HG03103 (cell line): ENCODE results near the gene SETDB1.
"Not testable (repeated sequence)": the region's sequence is repeated elsewhere in the genome, so short reads cannot be mapped to it uniquely, and the experiment has no call there.

ENCODE experiments used
- ATAC-seq: cut with Tn5 transposase; IDR thresholded peaks from one replicate; pipeline ENCODE4 v1.9.1; 2021; ENCODE audit warnings: low read depth; ENCODE audit not compliant: unreplicated experiment

SETDB1 gene

DNA sequence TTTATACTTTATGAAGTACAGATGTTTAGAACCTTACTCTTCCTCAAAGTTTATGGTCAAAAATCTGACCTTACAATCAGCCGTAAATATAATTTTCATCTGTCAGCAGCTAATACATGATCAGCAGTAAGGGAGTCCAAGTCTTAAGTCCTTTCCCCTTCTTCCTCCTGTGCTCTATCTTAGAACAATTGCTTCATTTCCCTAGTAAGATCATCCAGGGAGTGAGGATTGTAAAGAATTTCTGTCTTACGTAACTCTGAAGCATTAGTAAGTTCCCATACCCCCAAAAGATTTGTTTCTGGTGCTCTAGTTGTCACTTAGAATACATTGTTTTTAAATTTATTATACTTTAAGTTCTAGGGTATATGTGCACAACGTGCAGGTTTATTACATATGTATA is 2.1 kb downstream of the SETDB1 start:
- no peak for ATAC-seq

DNA sequence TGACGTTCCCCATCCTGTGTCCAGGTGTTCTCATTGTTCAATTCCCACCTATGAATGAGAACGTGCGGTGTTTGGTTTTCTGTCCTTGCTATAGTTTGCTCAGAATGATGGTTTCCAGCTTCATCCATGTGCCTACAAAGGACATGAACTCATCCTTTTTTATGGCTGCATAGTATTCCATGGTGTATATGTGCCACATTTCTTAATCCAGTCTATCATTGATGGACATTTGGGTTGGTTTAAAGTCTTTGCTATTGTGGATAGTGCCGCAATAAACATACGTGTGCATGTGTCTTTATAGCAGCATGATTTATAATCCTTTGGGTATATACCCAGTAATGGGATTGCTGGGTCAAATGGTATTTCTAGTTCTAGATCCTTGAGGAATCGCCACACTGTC is 2.6 kb downstream of the SETDB1 start:
- not testable (repeated sequence) for ATAC-seq

DNA sequence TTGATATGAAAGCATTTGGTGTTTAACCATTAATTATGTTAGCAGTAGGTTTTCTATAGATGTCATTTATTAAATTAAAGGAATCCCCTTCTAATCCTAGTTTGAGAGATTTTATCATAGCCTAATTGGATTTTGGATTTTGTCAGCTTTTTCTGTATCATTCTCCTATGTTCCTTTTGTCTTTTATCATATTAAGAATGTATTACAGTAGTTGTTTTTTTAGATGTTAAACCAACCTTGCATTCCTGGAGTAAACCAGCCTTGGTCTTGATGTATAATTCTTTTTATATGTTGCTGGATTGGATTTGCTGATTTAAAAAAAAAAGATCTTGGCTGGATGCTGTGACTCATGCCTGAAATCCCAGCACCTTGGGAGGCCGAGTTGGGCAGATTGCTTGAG is 5.6 kb downstream of the SETDB1 start:
- ATAC-seq: no peak

DNA sequence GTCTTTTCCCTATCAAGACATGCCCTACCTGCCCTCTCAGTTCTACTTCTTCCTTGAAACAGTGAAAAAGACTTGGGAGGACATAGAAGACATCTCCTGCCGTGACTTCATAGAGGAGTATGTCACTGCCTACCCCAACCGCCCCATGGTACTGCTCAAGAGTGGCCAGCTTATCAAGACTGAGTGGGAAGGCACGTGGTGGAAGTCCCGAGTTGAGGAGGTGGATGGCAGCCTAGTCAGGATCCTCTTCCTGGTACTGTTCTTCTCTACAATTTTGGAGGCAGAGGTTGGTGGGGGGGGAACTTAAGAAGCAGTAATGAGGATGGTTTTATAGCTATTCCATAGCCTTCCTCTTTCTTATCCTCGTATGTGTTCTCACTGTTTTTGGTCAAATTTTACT is 18.7 kb downstream of the SETDB1 start:
- no peak for ATAC-seq

DNA sequence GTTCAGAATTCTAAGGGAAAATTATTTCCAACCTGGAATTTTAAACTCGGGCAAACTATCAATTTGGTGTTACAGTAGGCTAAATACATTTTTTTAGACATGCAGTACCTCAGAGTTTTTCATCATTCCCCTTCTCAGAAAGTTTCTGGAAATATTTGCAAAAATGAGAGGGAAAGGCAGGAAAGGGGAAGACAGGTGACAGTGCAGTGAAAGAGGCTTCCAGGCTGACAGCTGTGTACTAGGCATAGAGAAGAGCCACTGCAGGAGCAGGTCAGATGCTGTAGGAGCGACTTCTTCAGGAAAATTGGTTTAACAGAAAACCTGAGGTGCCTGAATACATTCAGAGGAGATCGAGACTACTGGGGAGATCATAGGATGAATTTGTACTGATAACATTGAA is 28.5 kb downstream of the SETDB1 start:
- ATAC-seq: no peak

DNA sequence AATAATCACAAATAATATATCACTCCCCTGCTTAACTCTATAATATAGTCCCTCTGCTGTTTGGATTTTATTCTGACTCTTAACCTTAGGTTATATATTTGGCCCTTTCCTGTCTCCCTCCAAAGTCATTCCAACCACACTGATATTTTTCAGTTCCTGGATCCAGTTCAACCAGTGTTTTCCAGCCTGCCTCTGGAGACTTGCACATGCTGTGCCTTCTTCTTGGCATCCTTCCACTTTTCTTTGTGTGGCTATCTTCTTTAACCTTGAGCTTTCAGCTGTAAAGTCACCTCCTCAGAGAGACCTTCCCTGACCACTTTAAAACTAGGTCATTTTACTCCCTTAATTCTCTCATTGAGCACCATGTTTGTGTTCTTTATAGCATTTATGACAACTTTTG is 29.1 kb downstream of the SETDB1 start:
- ATAC-seq: no peak

DNA sequence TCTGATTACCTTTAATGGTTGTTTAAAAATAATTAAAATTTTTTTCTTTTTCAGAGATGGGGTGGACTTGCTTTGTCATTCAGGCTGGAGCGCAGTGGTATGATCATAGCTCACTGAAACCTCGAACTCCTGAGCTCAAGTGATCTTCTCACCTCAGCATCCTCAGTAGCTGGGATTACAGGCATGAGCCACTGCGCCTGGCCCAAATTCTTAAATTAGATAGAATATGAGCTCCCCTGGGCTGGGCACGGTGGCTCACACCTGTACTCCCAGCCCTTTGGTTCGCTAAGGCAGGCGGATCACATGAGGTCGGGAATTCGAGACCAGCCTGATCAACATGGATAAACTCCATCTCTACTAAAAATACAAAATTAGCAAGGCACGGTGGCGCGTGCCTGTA is 31.5 kb downstream of the SETDB1 start:
- no peak for ATAC-seq

DNA sequence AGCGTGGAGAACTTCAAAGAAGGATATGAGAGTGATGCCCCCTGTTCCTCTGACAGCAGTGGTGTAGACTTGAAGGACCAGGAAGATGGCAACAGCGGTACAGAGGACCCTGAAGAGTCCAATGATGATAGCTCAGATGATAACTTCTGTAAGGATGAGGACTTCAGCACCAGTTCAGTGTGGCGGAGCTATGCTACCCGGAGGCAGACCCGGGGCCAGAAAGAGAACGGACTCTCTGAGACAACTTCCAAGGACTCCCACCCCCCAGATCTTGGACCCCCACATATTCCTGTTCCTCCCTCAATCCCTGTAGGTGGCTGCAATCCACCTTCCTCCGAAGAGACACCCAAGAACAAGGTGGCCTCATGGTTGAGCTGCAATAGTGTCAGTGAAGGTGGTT is 34.5 kb downstream of the SETDB1 start:
- ATAC-seq: no peak

DNA sequence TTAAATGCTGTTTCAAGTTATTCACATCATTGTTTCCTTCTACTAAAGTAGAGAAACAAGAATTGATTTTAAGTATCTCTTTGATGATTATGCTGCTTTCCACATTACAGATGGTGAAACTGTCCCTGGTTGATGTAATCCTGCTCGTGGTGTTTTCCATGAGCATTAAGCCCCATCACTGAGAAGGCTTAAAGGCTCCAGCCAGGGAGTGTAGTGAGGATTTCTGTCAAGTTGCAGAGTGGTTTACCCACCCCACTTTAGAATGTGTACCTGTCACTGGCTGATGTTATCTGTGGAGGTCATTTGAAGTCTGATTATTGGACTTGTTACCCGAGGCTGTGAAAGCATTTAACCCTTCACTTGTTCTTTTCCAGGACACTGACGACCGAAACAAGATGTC is 35.6 kb downstream of the SETDB1 start:
- no peak for ATAC-seq

DNA sequence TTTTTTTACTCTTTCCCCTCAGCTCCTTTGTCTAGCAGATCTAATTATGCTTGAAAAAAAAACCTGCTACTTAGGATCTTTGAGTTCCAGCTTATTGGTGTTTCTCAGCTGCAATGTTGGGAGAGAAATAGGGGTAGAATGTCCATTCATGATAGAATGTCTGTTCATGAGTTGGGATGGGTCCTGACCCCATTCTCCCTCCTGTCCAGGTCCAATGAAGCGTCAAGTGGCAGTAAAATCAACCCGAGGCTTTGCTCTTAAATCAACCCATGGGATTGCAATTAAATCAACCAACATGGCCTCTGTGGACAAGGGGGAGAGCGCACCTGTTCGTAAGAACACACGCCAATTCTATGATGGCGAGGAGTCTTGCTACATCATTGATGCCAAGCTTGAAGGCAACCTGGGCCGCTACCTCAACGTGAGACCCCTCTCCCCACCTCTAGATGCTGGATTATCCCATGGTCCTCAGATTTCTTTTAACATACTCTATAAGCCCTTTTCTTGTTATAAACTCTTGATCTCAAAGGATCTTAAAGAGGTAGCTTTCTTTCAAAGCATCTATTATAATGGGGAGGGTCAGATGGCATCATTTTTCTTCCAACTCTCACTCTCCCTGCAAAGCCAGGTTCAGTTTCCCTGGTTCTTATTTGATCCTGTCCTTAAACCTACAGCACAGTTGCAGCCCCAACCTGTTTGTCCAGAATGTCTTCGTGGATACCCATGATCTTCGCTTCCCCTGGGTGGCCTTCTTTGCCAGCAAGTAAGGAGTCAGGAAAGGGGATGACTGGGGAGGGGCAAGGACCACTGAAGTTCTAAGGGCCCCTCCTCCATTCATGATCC is 37.4 kb downstream of the SETDB1 start:
- ATAC-seq: no peak

DNA sequence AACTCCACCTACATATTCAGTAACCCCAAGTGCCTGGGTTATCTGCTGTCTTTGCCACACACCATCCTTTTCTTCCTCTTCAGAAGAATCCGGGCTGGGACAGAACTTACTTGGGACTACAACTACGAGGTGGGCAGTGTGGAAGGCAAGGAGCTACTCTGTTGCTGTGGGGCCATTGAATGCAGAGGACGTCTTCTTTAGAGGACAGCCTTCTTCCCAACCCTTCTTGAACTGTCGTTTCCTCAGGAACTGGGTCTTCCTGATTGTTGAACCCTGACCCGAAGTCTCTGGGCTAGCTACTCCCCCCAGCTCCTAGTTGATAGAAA is 38.0 kb downstream of the SETDB1 start:
- ATAC-seq: no peak

DNA sequence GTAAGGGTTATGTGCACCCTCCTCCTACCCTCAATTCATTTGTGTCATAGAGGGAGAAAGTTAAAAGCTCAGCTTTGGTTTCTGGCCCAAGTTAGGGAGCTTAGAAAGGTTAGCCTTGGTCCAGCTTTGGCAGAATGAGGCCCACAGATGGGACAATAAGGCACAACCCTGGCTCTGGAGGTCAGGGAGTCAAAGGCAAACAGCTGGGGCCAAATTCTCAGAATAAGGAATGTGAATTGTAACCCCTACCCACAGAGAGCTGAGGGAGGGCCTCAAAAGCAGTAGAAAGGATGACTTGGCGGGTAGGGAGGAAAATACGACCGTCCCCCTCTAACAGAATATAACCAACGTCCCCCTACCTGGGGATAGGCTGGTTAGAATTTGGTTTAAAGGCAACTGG is 39.4 kb downstream of the SETDB1 start:
- ATAC-seq: no peak

DNA sequence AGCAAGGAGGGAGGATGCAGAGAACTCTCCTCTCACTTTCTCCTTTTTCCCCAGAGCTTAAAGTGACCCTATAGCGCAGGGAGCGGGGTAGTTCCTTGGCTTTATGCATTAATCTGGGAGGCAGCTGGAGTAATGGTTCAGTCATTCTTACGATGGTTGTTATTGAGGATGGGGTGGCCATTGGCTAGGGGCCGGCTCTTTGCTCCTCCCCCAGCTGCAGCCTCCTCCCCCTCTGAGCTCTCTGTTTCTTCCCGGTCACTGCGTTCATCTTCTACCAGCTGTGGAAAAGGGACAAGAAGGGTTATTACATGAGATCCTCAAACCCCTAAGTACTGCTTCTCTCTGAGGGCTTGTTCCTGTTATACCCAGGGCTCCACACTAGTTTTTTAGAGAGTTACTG is 39.8 kb downstream of the SETDB1 start:
- no peak for ATAC-seq

DNA sequence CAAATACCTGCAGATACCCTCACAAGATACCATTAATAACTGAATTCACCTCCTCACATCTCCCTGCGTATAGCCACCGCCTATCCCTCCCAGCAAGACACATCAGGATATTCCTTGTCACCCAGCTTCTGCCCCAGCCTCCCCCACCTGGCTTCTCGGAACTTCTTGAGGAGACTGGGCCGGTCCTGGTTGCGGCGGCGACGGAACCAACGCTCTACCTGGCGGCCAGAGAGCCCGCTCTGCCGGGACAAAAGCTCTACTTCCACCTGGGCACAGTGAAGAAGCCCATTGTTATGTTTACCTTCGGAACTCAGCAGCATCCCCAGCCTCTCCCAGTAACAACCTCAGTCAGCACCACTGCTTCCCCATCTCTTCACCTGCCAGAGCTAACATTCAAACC is 41.8 kb downstream of the SETDB1 start:
- ATAC-seq: no peak

DNA sequence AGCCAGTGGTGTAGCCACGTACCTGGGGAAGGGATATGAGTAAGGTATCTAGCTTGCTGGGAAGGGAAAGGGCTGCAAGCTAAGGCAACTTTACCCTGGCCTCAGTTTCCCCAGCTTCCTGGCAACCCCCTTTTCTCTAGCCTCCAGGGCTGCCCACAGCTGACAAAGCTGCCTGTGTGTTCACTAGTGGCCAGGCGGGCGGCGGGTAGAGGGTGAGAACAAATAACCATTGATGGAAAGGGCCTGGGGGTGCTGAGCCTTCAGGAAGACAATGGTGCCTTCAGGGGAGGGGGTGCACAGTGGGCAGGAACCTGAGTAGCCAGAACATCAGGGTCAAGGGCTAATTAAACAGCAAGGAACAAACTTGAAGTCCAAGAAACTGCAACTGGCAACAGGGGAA is 42.3 kb downstream of the SETDB1 start:
- no peak for ATAC-seq

DNA sequence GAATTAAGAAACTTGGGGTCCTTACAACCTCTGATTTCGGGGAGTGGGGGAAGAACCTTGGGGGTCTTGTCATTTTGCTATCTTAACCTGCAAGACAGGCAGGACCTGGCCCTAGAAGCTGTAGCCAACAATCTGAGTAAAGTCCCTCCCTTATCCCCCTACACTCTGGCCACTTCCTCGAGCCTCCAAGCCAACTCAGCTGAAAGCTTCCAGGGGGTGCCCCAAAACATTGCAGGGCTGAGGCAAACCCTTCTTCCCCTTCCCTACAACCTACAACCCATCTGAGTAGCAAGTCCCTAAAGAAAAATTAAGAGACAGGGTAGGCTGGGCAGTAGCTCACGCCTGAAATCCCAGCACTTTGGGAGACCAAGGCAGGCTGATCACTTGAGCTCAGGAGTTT is 43.5 kb downstream of the SETDB1 start:
- ATAC-seq: no peak

DNA sequence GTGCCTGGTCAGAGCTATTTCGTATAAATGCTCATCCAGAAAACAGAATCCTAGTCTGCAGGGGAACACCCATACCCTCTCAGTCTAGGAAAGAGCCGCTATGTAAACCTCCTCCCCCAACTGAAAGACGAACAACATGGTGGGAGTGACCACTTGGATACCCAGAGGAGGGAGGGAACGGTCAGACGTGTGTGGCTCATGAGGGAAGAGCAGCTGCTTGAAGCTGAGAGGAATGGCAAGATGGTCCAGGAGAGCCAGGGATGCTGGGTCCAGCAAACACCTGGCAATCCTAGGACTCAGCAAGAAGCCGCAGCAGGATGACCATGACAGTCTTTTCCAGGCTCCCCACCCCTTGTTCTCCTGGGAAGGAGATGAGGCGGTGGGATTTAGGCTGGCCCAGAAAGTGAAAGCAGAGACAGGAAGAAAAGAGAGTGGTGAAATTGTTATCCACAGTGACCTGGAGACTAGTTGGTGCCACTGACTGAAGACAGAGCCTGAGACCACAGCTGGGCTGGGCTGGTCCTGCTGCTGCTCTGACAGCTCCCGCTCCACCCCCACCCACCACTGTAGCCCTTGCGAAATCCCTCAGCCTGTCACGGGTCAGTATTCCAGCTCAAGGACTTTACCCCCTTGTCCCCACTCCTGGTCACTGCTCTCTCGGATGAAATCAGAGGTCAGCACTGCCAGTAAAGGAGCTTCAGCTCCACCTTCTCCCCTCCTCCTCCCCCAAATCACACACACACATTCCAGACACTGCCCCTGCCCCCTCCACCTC is 44.8 kb downstream of the SETDB1 start:
- ATAC-seq: no peak

DNA sequence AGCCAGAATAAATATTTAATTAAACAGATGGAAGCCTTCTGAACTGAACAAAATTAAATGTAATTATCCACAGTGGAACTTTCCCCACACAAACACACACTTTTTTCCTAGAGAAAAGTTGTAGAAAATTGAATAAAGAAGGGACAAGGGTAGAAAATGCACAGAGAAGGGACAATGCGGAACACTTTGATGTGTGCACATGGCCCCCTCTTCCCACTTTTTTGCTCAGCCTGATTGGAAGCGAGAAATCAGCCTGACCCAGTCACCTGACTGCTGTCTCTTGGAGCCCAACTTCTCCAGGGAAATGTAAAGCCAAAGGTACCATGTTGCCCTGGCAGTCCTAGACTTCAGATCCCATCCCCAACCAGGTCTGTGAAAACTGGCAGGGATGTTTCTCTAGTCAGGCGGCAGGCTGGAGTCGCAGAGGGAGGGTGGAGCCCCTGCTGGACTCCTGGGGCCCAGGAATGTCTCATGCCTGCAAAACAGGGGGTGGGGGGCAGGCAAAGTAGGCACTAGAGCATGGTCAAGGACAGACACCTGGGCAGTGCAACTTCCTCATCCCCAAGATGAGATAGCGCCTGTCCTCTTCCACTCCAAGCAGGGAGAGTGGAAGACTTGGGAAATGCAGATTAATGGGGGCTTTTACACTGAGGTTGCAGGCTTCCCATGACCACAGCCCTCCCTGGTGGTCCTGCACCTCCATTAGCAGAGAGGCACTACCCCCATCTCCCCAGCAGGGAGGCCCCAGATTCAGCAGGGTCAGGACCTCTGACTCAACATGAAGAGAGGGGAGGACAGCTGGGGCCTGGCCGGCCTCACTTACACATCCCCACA is 45.6 kb downstream of the SETDB1 start:
- ATAC-seq: no peak

DNA sequence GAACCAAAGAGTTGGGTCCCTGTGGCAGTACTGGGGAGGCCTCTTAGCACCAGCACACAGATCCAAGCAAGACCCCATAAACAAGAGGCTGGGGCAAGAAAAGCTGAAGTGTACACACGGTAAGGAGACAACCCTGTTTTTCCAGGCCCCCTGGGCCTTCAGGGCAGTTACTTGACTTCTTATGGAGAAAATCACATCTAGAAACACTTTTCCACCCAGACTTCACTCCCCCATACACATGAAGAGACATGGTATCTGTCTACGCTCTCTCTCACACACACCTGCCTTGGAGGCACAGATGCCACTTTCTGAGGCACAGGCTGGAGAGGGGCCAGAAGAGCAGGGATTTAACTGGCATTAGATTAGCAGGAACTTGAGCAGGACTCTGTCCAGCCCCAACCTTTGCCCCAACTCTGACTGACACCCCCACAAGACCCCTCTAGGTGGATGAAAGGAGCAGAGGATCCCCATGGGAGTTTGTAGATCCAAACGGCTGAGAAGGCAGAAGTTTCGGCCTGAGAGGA is 46.3 kb downstream of the SETDB1 start:
- ATAC-seq: no peak

DNA sequence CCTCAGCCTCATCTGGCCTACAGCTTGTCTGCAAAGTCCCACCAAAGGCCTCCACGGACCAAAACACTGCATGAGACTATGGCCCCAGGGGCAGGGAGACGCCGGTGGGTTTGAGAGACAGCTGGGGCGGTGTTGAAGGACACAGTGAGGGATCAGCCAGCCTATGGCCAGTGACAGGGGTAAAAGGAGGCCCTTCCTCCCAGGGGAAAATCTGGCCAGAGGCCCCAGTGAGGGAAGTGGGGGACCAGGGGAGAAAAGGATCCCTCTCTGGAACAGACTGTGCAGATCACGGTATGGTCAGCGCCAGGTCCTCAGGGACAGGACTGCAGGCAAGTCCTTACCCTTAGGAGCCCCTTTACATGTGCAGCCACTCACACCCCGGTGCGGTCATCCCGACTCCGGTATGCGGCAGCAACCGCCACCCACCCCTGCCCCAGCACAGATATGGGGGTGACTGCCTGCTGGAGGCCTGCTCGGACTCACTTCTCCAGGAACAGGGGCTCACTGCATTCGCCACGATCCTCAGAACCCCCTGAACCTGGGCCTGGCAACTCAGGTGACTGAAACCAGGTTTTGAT is 47.2 kb downstream of the SETDB1 start:
- ATAC-seq: no peak
